Mesangial cell (primary cell): ENCODE results near the gene AEN. TPM values are rescaled to one million over a fixed set of nuclear protein-coding genes. Genes with fewer than 3 reads are reported as not detected.

ENCODE experiments used
- total RNA-seq: library from RNA; depleted of rRNA; stranded (reverse); fragments of >200 nt; gene quantifications from 2 replicates; pipeline ENCODE4 v1.2.3, GENCODE V29; 2015

The AEN gene, protein sequence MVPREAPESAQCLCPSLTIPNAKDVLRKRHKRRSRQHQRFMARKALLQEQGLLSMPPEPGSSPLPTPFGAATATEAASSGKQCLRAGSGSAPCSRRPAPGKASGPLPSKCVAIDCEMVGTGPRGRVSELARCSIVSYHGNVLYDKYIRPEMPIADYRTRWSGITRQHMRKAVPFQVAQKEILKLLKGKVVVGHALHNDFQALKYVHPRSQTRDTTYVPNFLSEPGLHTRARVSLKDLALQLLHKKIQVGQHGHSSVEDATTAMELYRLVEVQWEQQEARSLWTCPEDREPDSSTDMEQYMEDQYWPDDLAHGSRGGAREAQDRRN
- total RNA-seq: 31.7 and 44.0 TPM in 2 replicates

DNA sequence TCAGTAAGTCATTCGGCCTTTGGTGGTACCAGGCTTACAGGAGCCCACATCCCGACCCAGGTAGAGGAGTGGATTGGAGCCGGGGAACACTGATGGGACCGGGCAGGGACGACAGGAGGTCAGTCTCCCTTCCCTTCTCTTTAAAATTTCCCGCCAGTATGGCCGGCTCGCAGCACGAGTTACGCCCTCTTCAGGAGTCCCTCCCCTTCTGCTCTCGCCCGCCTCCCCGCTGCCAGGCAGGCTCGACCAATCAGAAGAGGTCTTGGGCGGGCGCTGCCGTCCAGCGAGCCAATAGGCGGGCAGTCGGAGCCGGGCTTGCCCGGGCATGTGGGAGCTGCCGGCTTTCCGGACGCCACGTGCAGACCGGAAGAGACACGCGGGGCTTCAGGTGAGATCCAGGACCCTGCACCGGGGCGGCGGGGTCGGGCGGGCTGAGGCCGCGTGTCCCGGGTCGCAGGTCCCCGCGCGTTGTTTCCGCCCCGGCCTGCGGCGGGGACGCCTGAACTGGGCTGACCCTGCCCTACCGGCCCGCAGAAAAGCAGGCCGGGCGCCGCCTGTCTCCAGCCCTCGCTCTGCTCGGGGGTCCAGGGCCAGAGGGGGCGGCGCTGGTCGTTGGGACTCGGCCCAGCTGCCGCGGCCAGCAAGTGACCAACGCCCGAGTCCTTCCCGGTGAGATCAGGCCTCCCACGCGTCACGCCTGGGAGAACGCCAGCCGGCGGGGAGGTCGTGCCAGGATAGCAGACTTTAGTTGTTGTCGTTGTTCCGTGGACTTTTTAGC is at the start of gene AEN:
TSS of gene AEN (plus strand) at position 346 of the 778 bp plus-strand sequence. CDS start 4,870 bp downstream, outside the sequence.

DNA sequence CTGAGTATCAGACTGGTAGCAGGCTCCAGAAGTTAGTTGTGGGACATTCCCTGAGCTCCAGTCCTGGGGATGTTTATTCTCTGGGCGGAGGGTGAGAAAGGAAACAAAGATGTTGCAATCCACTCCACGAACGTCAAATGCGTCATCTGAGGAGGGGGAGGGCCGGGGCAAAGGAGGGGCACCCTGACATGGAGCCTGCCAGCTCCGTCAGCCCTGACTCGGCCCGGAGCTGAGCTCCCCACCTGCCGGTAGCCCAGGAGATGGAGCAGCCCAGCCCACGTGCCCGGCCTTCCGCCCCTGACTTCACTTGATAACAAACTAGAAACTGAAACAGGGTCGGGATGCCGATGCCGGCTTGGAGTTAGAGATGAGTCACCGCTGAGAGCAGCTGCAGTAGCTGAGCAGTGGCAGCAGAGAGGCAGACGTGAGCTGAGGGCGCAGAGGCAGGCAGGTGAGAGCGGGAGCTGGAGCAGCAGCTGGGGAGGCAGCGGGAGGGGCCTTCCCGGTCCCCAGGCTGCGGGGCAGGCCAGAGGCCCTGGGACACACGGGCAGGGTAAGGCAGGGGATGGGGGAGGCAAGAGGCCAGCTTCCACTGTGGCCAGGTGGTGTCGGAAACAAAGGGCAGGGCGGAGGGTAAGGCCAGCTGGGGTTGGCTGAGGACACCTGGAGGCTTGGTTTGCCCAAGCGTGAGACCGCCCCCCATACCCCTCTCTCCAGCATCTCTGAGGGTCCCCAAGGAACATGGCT is 17.7 kb downstream of the AEN start, which contains the start of gene ISG20:
TSS of gene ISG20 (plus strand) at position 391 of the 747 bp plus-strand sequence. CDS start at position 742, 351 bp downstream.

Other genes starting within 250 kb of the AEN start
- 18.7 and 24.1 TPM in 2 replicates for gene MRPL46, start 154.0 kb upstream of the AEN start, total RNA-seq
- 31.6 and 41.1 TPM in 2 replicates for gene MRPS11, start 153.6 kb upstream of the AEN start, total RNA-seq
- 5.1 and 5.5 TPM in 2 replicates for gene DET1, start 74.7 kb upstream of the AEN start, total RNA-seq
- gene ISG20, start 17.7 kb downstream of the AEN start, total RNA-seq: 2.6 and 5.7 TPM in 2 replicates
- 0.16 and 0.63 TPM in 2 replicates for gene ACAN, start 182.1 kb downstream of the AEN start, total RNA-seq